Endodermal cell (in vitro differentiated cells): Measurements from ENCODE around the gene ATP6V1G1. TPM values are rescaled to one million over a fixed set of nuclear protein-coding genes. Genes with fewer than 3 reads are reported as not detected.

Source experiments
- DNase-seq: peaks from one replicate; pipeline ENCODE4 v3.0.0-alpha.2; 2017
- H3K27ac ChIP-seq: 2 replicates; pipeline ENCODE4 v1.5.1; 2013; ENCODE audit warnings: mild to moderate bottlenecking, low read depth, low read length, moderate library complexity
- H3K27me3 ChIP-seq: 2 replicates; pipeline ENCODE4 v1.6.1; 2013; ENCODE audit warnings: mild to moderate bottlenecking, low read length, moderate library complexity; ENCODE audit not compliant: insufficient read depth, control insufficient read depth, poor library complexity, severe bottlenecking
- H3K36me3 ChIP-seq: 2 replicates; pipeline ENCODE4 v1.7.0; 2013; ENCODE audit warnings: mild to moderate bottlenecking, low read length, moderate library complexity; ENCODE audit not compliant: control insufficient read depth, insufficient read depth
- H3K4me1 ChIP-seq: one replicate; pipeline ENCODE4 v1.7.0; 2013; ENCODE audit warnings: low read length; ENCODE audit not compliant: control insufficient read depth, insufficient read depth
- H3K4me3 ChIP-seq: 2 replicates; pipeline ENCODE4 v1.5.1; 2013; ENCODE audit warnings: mild to moderate bottlenecking, low read length, moderate library complexity
- H3K9ac ChIP-seq: 2 replicates; pipeline ENCODE4 v1.6.1; 2013; ENCODE audit warnings: mild to moderate bottlenecking, low read length, moderate library complexity; ENCODE audit not compliant: poor library complexity, severe bottlenecking; ENCODE audit errors: extremely low read depth
- H3K9me3 ChIP-seq: 2 replicates; pipeline ENCODE4 v1.6.1; 2013; ENCODE audit warnings: mild to moderate bottlenecking, low read length, moderate library complexity; ENCODE audit not compliant: control insufficient read depth
- H3K27ac Mint-ChIP-seq: 2 replicates; pipeline ENCODE4 v1.8.0; 2020; ENCODE audit warnings: mixed read lengths
- H3K27me3 Mint-ChIP-seq: 2 replicates; pipeline ENCODE4 v1.8.0; 2021; ENCODE audit warnings: mild to moderate bottlenecking, mixed read lengths; ENCODE audit not compliant: insufficient read depth
- H3K36me3 Mint-ChIP-seq: 2 replicates; pipeline ENCODE4 v1.8.0; 2020; ENCODE audit warnings: low read depth, mixed read lengths
- H3K4me1 Mint-ChIP-seq: 2 replicates; pipeline ENCODE4 v1.8.0; 2020; ENCODE audit warnings: mixed read lengths
- H3K4me3 Mint-ChIP-seq: 2 replicates; pipeline ENCODE4 v1.8.0; 2020; ENCODE audit warnings: mild to moderate bottlenecking, moderate library complexity, mixed read lengths
- H3K9me3 Mint-ChIP-seq: 2 replicates; pipeline ENCODE4 v1.8.0; 2020; ENCODE audit warnings: mild to moderate bottlenecking, mixed read lengths
- WGBS, 2 experiments: methylation state at CpG; one replicate each; pipeline versions ENCODE4 v1.1.5 to v1.1.7; 2013; ENCODE audit warnings: missing lambda C conversion rate in 2 of 2, mixed read lengths in 1 of 2; ENCODE audit not compliant: insufficient coverage in 1 of 2, insufficient read length in 1 of 2; 5-methylcytosine and 5-hydroxymethylcytosine counted together
- total RNA-seq, 2 donors: library from RNA; stranded (reverse); fragmentation: NEBNext Ultra II Directional in 1 of 2; extraction: Animal tissue kit (Norgen Biotek cat#: 25700) in 1 of 2; gene quantifications; 2 replicates in 1 of 2; 3 replicates in 1 of 2; pipeline ENCODE4 v1.2.1, GENCODE V29; 2021
- TF ChIP-seq, protein P1 (sequence below): fragments of 200-600 bp; sonication (generic); conservative IDR thresholded peaks from 2 replicates; pipeline ENCODE4 v1.5.0; 2021; ENCODE audit warnings: antibody characterized with exemption, mild to moderate bottlenecking

ATP6V1G1 gene
- total RNA-seq, 2 donors from 2014 or later = 123 TPM

DNA sequence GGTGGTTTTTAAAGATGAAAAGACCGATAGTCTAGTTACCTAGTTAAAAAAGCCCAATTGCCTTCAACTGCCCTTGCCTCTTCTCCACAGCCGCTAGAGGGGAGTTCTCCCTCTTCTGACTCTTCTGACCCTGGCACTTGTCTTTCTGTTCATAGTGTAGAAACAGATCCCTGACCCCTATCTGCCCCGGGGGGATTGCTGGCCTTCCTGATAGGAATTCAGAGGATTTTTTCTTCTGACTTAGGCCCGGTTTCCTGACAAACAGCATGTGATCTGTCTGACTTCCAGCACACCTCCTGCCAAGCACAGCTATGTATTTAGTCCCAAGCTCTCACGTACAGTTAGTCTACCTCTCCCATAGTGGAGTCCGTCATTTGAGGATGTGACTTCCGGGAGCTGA is 18.5 kb downstream of the ATP6V1G1 start:
- no peak overlapping the region for H3K27ac ChIP-seq
- no peak for DNase-seq

DNA sequence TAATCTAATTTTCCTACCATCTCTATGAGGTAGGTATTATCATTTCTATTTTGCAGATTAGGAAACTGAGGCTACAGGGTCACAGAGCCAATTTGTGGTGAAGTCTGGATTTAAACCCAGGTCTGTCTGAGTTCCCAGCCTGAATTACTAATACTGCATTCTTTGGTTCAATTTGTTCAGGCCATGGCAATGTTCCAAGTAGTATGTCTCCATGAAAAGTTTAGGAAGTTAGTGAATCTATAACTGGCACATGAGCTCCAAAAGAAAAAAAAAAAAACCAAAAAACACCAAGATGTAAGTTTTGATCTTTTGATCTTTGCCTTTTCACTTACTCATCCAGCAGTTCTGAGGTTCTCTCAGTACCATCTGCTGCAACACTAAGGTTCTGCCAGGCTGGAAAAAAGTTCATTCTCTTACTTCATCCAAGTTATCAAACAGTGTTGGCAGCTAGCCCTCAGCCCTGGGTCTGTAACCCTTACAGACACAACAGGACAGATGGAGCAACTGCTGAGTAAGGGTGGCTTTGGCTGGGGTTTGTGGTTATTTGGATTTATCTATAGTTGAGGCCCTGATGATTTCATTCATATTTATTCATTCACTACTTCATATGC is 19.1 kb downstream of the ATP6V1G1 start:
- peaks cover 9% of the 10 kb centered on the region for H3K36me3 Mint-ChIP-seq
- peaks cover 4% of the 10 kb centered on the region for H3K27me3 ChIP-seq
- H3K4me3 Mint-ChIP-seq = no peak overlapping the region
- H3K4me1 ChIP-seq = no peaks in the 10 kb centered on the region
- no peaks in the 10 kb centered on the region for H3K4me1 Mint-ChIP-seq
- H3K27ac ChIP-seq = no peak overlapping the region
- H3K36me3 ChIP-seq = no peaks in the 10 kb centered on the region
- peaks cover 10% of the 10 kb centered on the region for H3K9me3 Mint-ChIP-seq
- DNase-seq = no peak
- H3K4me3 ChIP-seq = no peak overlapping the region
- peaks cover 6% of the 10 kb centered on the region for H3K9me3 ChIP-seq
- peaks cover 14% of the 10 kb centered on the region for H3K27me3 Mint-ChIP-seq
- TF ChIP-seq, protein P1, sequence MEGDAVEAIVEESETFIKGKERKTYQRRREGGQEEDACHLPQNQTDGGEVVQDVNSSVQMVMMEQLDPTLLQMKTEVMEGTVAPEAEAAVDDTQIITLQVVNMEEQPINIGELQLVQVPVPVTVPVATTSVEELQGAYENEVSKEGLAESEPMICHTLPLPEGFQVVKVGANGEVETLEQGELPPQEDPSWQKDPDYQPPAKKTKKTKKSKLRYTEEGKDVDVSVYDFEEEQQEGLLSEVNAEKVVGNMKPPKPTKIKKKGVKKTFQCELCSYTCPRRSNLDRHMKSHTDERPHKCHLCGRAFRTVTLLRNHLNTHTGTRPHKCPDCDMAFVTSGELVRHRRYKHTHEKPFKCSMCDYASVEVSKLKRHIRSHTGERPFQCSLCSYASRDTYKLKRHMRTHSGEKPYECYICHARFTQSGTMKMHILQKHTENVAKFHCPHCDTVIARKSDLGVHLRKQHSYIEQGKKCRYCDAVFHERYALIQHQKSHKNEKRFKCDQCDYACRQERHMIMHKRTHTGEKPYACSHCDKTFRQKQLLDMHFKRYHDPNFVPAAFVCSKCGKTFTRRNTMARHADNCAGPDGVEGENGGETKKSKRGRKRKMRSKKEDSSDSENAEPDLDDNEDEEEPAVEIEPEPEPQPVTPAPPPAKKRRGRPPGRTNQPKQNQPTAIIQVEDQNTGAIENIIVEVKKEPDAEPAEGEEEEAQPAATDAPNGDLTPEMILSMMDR = no peak
- no peak overlapping the region for H3K9ac ChIP-seq
- no peak overlapping the region for H3K27ac Mint-ChIP-seq

More for the DNA sequence above, 18.5 kb downstream of the ATP6V1G1 start:
- Histone ChIP-seq H3K4me3 (no peak overlapping the region), H3K9ac (no peak overlapping the region), H3K4me1 (no peaks in the 10 kb centered on the region), H3K27me3 (peaks cover 4% of the 10 kb centered on the region), H3K9me3 (peaks cover 13% of the 10 kb centered on the region), H3K36me3 (no peaks in the 10 kb centered on the region)
- no peak overlapping the region for H3K4me3 Mint-ChIP-seq
- H3K27me3 Mint-ChIP-seq = peaks cover 14% of the 10 kb centered on the region
- 77 to 86% methylated on average over 7 of the region's 7 CpGs for WGBS, 2 experiments
- TF ChIP-seq, protein P1 = peak; percentile 24
- peaks cover 15% of the 10 kb centered on the region for H3K36me3 Mint-ChIP-seq
- H3K4me1 Mint-ChIP-seq = no peaks in the 10 kb centered on the region
- H3K27ac Mint-ChIP-seq = no peak overlapping the region
- H3K9me3 Mint-ChIP-seq = peaks cover 17% of the 10 kb centered on the region

DNA sequence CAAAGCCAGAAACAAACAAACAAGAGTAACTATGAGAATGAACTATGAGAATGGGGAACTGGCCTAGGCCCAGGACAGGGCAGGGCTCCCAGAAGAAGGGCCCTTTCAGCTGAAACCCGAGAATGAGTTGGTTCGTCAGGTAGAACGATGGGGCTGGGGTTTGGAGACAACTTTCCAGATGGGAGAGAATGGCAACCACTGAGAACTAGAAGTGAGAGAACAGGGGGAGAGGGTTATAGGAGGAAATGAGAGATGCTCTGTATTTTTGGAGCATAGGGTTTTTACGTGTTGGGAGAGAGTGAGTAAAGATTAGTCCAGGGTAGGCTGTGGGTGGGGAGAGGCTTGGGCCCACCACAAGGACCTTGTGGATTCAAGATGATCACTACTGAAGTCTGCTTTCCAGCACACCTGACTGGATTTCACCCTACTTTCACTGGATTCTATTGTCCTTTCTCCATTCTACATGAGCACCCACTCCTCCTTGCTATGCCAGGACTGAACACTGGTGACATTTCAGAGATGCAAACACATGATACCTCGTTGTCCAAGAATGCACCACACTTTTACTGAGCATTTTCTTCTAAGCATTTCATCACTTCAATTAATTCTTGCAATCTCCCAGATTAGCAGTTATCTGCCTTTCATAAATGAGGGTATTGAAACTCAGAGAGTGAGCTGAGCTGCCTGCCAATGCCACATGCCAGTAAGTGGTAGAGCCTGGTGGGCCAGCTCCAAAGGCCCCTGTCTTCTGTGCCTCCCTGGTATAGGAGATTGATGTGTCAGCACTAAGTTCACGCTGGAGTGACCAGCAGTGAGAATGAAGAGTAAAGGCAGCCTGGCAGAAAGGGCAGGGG is 20.3 kb downstream of the ATP6V1G1 start:
- WGBS, 2 experiments = 90 to 91% methylated on average over 4 to 6 of the region's 6 CpGs
- DNase-seq = no peak
- TF ChIP-seq, protein P1 = no peak
- peaks cover 3% of the 10 kb centered on the region for H3K4me1 ChIP-seq
- no peaks in the 10 kb centered on the region for H3K9me3 ChIP-seq
- no peak overlapping the region for H3K9ac ChIP-seq
- H3K9me3 Mint-ChIP-seq = peaks cover 5% of the 10 kb centered on the region
- H3K27me3 ChIP-seq = peaks cover 4% of the 10 kb centered on the region
- H3K4me3 Mint-ChIP-seq = no peak overlapping the region
- H3K4me3 ChIP-seq = no peak overlapping the region
- no peaks in the 10 kb centered on the region for H3K36me3 ChIP-seq
- H3K4me1 Mint-ChIP-seq = peaks cover 12% of the 10 kb centered on the region
- H3K27ac ChIP-seq = no peak overlapping the region
- H3K27ac Mint-ChIP-seq = no peak overlapping the region
- H3K27me3 Mint-ChIP-seq = peaks cover 14% of the 10 kb centered on the region
- no peaks in the 10 kb centered on the region for H3K36me3 Mint-ChIP-seq
